SK-N-SH (cell line): ENCODE measurements around the gene MRPS26. TPM values are rescaled to one million over a fixed set of nuclear protein-coding genes. Genes with fewer than 3 reads are reported as not detected.

Experiments used
- CTCF ChIA-PET: fragments of 300-600, 350-600 bp; formaldehyde crosslinking; extraction: SDS; loops from one replicate; lab custom pipeline; 2021; lab: Yijun Ruan, JAX
- POLR2A ChIA-PET: fragments of 350-600 bp; sonication (Branson Sonifier 250); formaldehyde crosslinking; extraction: SDS; loops from one replicate; lab custom pipeline; 2020; ENCODE audit warnings: antibody characterized with exemption, inconsistent platforms; lab: Yijun Ruan, JAX
- DNase-seq: peaks from one replicate; pipeline ENCODE4 v3.0.0; 2012
- H2AFZ ChIP-seq: fragments of 200-600 bp; sonication (generic); 2 replicates; pipeline ENCODE4 v1.8.1; 2016; ENCODE audit warnings: antibody characterized with exemption, mild to moderate bottlenecking, low read depth
- H3F3A ChIP-seq: fragments of 200-600 bp; sonication (generic); replicated peaks from 2 replicates; pipeline ENCODE3; 2016; ENCODE audit warnings: antibody characterized with exemption, mild to moderate bottlenecking; ENCODE audit not compliant: insufficient read depth
- H3K27ac ChIP-seq, 2 experiments: fragments of 200-500 bp in 1 of 2; fragments of 200-600 bp in 1 of 2; sonication (Bioruptor generic) in 1 of 2; sonication (generic), shearing (Covaris generic) in 1 of 2; 2 replicates each; pipeline versions ENCODE4 v1.5.1 to v1.6.1; 2014 to 2016; ENCODE audit warnings: low read depth in 2 of 2, inconsistent platforms in 1 of 2, low read length in 1 of 2, mild to moderate bottlenecking in 1 of 2, mixed read lengths in 1 of 2
- H3K27me3 ChIP-seq: fragments of 200-600 bp; sonication (generic), shearing (Covaris generic); 2 replicates; pipeline ENCODE4 v1.6.1; 2016; ENCODE audit warnings: mixed run types; ENCODE audit not compliant: insufficient read depth
- H3K36me3 ChIP-seq, 2 experiments: fragments of 200-500 bp in 1 of 2; fragments of 200-600 bp in 1 of 2; sonication (Bioruptor generic) in 1 of 2; sonication (generic) in 1 of 2; replicated peaks in 1 of 2; 2 replicates each; pipeline versions ENCODE3 to v1.5.1; 2014 to 2016; ENCODE audit warnings: low read length in 1 of 2, mild to moderate bottlenecking in 1 of 2; ENCODE audit not compliant: insufficient read depth in 2 of 2, control insufficient read depth in 1 of 2
- H3K4me1 ChIP-seq, 2 experiments: fragments of 200-500 bp in 1 of 2; fragments of 200-600 bp in 1 of 2; sonication (Bioruptor generic) in 1 of 2; sonication (generic), shearing (Covaris generic) in 1 of 2; 2 replicates each; pipeline versions ENCODE4 v1.5.1 to v1.6.1; 2014 to 2016; ENCODE audit warnings: low read depth in 1 of 2, low read length in 1 of 2, mixed run types in 1 of 2; ENCODE audit not compliant: insufficient read depth in 2 of 2, control insufficient read depth in 1 of 2
- H3K4me2 ChIP-seq: fragments of 200-600 bp; sonication (generic), shearing (Covaris generic); 2 replicates; pipeline ENCODE4 v1.6.1; 2017; ENCODE audit warnings: mixed run types
- H3K4me3 ChIP-seq, 2 experiments: fragments of 200-500 bp in 1 of 2; fragments of 200-600 bp in 1 of 2; sonication (Bioruptor generic) in 1 of 2; sonication (generic), shearing (Covaris generic) in 1 of 2; 2 replicates each; pipeline versions ENCODE4 v1.5.1 to v1.8.1; 2014 to 2016; ENCODE audit warnings: low read depth in 2 of 2, inconsistent platforms in 1 of 2, low read length in 1 of 2, mild to moderate bottlenecking in 1 of 2, mixed read lengths in 1 of 2, moderate library complexity in 1 of 2
- H3K79me2 ChIP-seq: fragments of 200-600 bp; sonication (generic); 2 replicates; pipeline ENCODE4 v1.8.1; 2017; ENCODE audit warnings: mild to moderate bottlenecking; ENCODE audit not compliant: insufficient read depth
- H3K9ac ChIP-seq: fragments of 200-600 bp; sonication (generic); 2 replicates; pipeline ENCODE4 v1.6.1; 2017; ENCODE audit warnings: mixed run types
- H3K9me2 ChIP-seq: fragments of 200-600 bp; sonication (generic); 2 replicates; pipeline ENCODE4 v1.6.1; 2017; ENCODE audit warnings: mixed run types
- H3K9me3 ChIP-seq: fragments of 200-600 bp; sonication (generic); 2 replicates; pipeline ENCODE4 v1.6.1; 2017; ENCODE audit warnings: mixed run types, mild to moderate bottlenecking, moderate library complexity
- H4K20me1 ChIP-seq: fragments of 200-600 bp; sonication (generic); 2 replicates; pipeline ENCODE4 v1.6.1; 2017; ENCODE audit warnings: mild to moderate bottlenecking, mixed run types; ENCODE audit not compliant: insufficient read depth
- CTCF ChIP-seq: fragments of 200-600 bp; sonication (generic); IDR thresholded peaks from 2 replicates; pipeline ENCODE4 v1.6.1; 2017; ENCODE audit warnings: antibody characterized with exemption, mild to moderate bottlenecking, moderate library complexity
- ELF1 ChIP-seq: IDR thresholded peaks from 2 replicates; pipeline ENCODE4 v1.4.0; 2012
- FOSL2 ChIP-seq: IDR thresholded peaks from 2 replicates; pipeline ENCODE4 v1.4.0; 2012; ENCODE audit warnings: low read depth, mild to moderate bottlenecking, moderate library complexity, borderline replicate concordance
- GABPA ChIP-seq: IDR thresholded peaks from 2 replicates; pipeline ENCODE4 v1.4.0; 2012; ENCODE audit warnings: low read depth, mild to moderate bottlenecking
- GATA2 ChIP-seq: sonication (generic); formaldehyde crosslinking; IDR thresholded peaks from 2 replicates; pipeline ENCODE4 v1.5.0; 2020; ENCODE audit warnings: mild to moderate bottlenecking, missing genetic modification reagents
- IRF3 ChIP-seq: fragments of 150-350 bp; IDR thresholded peaks from 2 replicates; pipeline ENCODE4 v1.6.1; 2016; ENCODE audit warnings: mild to moderate bottlenecking, low read depth, low read length
- MEF2A ChIP-seq: IDR thresholded peaks from 2 replicates; pipeline ENCODE4 v1.4.0; 2012; ENCODE audit warnings: low read depth, borderline replicate concordance
- MXI1 ChIP-seq: IDR thresholded peaks from 2 replicates; pipeline ENCODE4 v1.6.1; 2012; ENCODE audit warnings: mild to moderate bottlenecking, low read depth, low read length, improper control_type of control experiment
- NRF1 ChIP-seq: IDR thresholded peaks from 2 replicates; pipeline ENCODE4 v1.6.1; 2012; ENCODE audit warnings: low read depth, mild to moderate bottlenecking, low read length
- POLR2AphosphoS5 ChIP-seq: IDR thresholded peaks from 2 replicates; pipeline ENCODE4 v1.6.1; 2012; ENCODE audit warnings: low read depth, low read length
- RCOR1 ChIP-seq: fragments of 150-350 bp; IDR thresholded peaks from 2 replicates; pipeline ENCODE4 v1.6.1; 2017; ENCODE audit warnings: antibody characterized with exemption, low read length
- RXRA ChIP-seq: IDR thresholded peaks from 2 replicates; pipeline ENCODE4 v1.4.0; 2012; ENCODE audit warnings: low read depth, mild to moderate bottlenecking, borderline replicate concordance
- SMC3 ChIP-seq: IDR thresholded peaks from 2 replicates; pipeline ENCODE4 v1.6.1; 2012; ENCODE audit warnings: low read depth, low read length, improper control_type of control experiment
- TAF1 ChIP-seq: IDR thresholded peaks from 2 replicates; pipeline ENCODE4 v1.6.1; 2012; ENCODE audit warnings: low read depth, mild to moderate bottlenecking, low read length, moderate library complexity, borderline replicate concordance
- TCF12 ChIP-seq: IDR thresholded peaks from 2 replicates; pipeline ENCODE4 v1.4.0; 2012
- TEAD4 ChIP-seq: IDR thresholded peaks from 2 replicates; pipeline ENCODE4 v1.4.0; 2012; ENCODE audit warnings: mild to moderate bottlenecking, borderline replicate concordance; ENCODE audit not compliant: insufficient read depth
- USF1 ChIP-seq: IDR thresholded peaks from 2 replicates; pipeline ENCODE4 v1.4.0; 2012; ENCODE audit warnings: low read depth, borderline replicate concordance
- YY1 ChIP-seq: IDR thresholded peaks from 2 replicates; pipeline ENCODE4 v1.4.0; 2012; ENCODE audit warnings: low read depth, mild to moderate bottlenecking
- WGBS: methylation state at CpG from one replicate; pipeline ENCODE4 v1.1.6; 2017; ENCODE audit warnings: low lambda C conversion rate; 5-methylcytosine and 5-hydroxymethylcytosine counted together
- polyA plus RNA-seq, 3 experiments: library from polyadenylated mRNA; depleted of rRNA; stranded (reverse); fragments of >200 nt; gene quantifications; 2 replicates each; pipeline ENCODE4 v1.2.3, GENCODE V29; 2012
- TF ChIP-seq, protein P1 (sequence below): IDR thresholded peaks from 2 replicates; pipeline ENCODE4; 2012

MRPS26 gene
- polyA plus RNA-seq, 1 of the 3 experiments (the other 2 are of a cell fraction) = 152 TPM

DNA sequence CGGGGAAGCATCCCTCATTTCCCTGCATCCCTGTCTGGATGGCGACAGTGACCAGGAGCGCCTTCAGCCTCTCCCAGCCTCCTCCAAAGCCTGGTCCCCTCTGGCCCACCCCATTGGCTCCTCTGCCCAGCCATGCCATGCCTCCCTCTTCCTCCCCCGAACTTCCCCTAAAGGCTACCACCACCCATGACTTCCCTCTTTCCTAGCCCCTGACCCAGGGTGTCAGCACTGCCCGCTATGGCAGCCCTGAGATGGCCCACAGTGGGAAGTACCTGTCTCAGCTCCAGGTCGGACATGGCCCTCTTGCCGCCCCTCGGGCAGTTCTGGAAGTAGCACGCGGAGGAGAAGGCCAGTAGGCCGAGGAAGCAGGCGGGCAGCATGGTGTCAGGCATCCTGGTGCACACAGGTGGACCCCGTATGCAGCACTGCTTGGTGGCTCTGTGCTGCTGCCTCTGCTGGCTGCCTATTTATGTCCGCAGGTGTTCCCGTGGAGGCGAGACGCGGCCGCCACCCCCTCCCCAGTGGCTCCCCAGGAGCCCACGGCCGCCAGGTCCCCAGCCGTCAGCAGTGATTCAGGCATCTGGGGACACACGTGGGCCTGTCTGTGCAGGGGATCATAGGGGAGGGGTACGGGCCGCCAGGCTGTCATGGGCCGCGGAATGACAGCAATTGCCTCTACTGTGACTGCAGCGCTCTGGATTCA lies 38.6 kb downstream of the MRPS26 start, which contains the start of gene AVP:
Gene AVP, minus strand, starts transcription at position 442 of the 703 bp plus-strand sequence. Its CDS starts 50 bp downstream, at position 392.
- no peak within 1 kb of the TSS for H3K4me2 ChIP-seq
- no peak for DNase-seq
- no peaks in the 10 kb centered on the region for H3F3A ChIP-seq
- H3K27ac ChIP-seq = no peak within 1 kb of the TSS
- ChIA-PET POLR2A (no interaction called here), CTCF (no interaction called here)
- no peaks in the 10 kb centered on the region for H3K9me2 ChIP-seq
- no peaks in the 10 kb centered on the region for H3K27me3 ChIP-seq
- TF ChIP-seq NRF1 (no peak), MEF2A (no peak), MXI1 (no peak), IRF3 (no peak), USF1 (no peak), TEAD4 (no peak), TAF1 (no peak), RXRA (no peak), CTCF (no peak), TCF12 (no peak), SMC3 (no peak), GABPA (no peak), RCOR1 (no peak), FOSL2 (no peak), ELF1 (no peak), GATA2 (CRISPR knock-in tag) (no peak), POLR2AphosphoS5 (no peak), YY1 (no peak)
- TF ChIP-seq, protein P1, sequence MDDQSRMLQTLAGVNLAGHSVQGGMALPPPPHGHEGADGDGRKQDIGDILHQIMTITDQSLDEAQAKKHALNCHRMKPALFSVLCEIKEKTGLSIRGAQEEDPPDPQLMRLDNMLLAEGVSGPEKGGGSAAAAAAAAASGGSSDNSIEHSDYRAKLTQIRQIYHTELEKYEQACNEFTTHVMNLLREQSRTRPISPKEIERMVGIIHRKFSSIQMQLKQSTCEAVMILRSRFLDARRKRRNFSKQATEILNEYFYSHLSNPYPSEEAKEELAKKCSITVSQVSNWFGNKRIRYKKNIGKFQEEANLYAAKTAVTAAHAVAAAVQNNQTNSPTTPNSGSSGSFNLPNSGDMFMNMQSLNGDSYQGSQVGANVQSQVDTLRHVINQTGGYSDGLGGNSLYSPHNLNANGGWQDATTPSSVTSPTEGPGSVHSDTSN = no peak
- H3K79me2 ChIP-seq = no peaks in the 10 kb centered on the region
- no peaks in the 10 kb centered on the region for H3K36me3 ChIP-seq
- no peaks in the 10 kb centered on the region for H3K9me3 ChIP-seq
- no peak within 1 kb of the TSS for H3K4me3 ChIP-seq
- peaks cover 2 to 5% of the 10 kb centered on the region in 2 experiments; a peak in 2 of 4 replicates for H3K4me1 ChIP-seq
- no peaks in the 10 kb centered on the region for H4K20me1 ChIP-seq
- no peak within 1 kb of the TSS for H2AFZ ChIP-seq
- H3K9ac ChIP-seq = no peak within 1 kb of the TSS
- WGBS = 88% methylated on average over 7 of the region's 28 CpGs
